Endothelial cell of umbilical vein (primary cell): ENCODE measurements around the gene NID2. TPM values are rescaled to one million over a fixed set of nuclear protein-coding genes. Genes with fewer than 3 reads are reported as not detected.

Source experiments
- BruUV-seq: library from RNA; stranded (reverse); fragments of 400-500 nt; replicated peaks from 2 replicates; lab custom pipeline; 2021; lab: Mats Ljungman, UMichigan
- CTCF ChIA-PET: fragments of 300-600, 350-600 bp; sonication (Branson Sonifier 250); formaldehyde crosslinking; loops from one replicate; lab custom pipeline; 2021; ENCODE audit warnings: antibody characterized with exemption, inconsistent platforms; lab: Charles Lee
- POLR2A ChIA-PET: fragments of 300-600, 350-600 bp; sonication (Branson Sonifier 250); formaldehyde crosslinking; loops from one replicate; lab custom pipeline; 2021; ENCODE audit warnings: antibody characterized with exemption, inconsistent platforms; lab: Charles Lee
- DNase-seq: peaks from one replicate; pipeline ENCODE4 v3.0.0-alpha.2; 2011; ENCODE audit warnings: low read depth, low spot score
- FAIRE-seq: peaks from 2 replicates; lab custom pipeline; 2011; peaks lifted over from hg19 to GRCh38; lab: Jason Lieb, UNC
- H2AFZ ChIP-seq: 2 replicates; pipeline ENCODE4 v1.6.0; 2012; ENCODE audit warnings: low read depth, low read length, control low read depth, inconsistent platforms
- H3K27ac ChIP-seq: 2 replicates; pipeline ENCODE4 v1.5.1; 2011; ENCODE audit warnings: low read depth, mild to moderate bottlenecking, control low read depth, low read length, moderate library complexity; ENCODE audit not compliant: insufficient read depth
- H3K27me3 ChIP-seq, 2 experiments: 2 replicates each; pipeline versions ENCODE4 v1.6.0 to v1.6.1; 2011; ENCODE audit warnings: low read length in 2 of 2, mixed read lengths in 1 of 2; ENCODE audit not compliant: control insufficient read depth in 2 of 2, insufficient read depth in 2 of 2
- H3K36me3 ChIP-seq, 2 experiments: 2 replicates in 1 of 2; 3 replicates in 1 of 2; pipeline ENCODE4 v1.5.1; 2011; ENCODE audit warnings: low read length in 2 of 2, mild to moderate bottlenecking in 1 of 2, moderate library complexity in 1 of 2; ENCODE audit not compliant: control insufficient read depth in 2 of 2, insufficient read depth in 2 of 2; ENCODE audit errors: extremely low read depth in 1 of 2
- H3K4me1 ChIP-seq: 3 replicates; pipeline ENCODE4 v1.5.1; 2011; ENCODE audit warnings: mild to moderate bottlenecking, low read length; ENCODE audit not compliant: control insufficient read depth, insufficient read depth; ENCODE audit errors: extremely low read depth
- H3K4me2 ChIP-seq: 2 replicates; pipeline ENCODE4 v1.6.1; 2011; ENCODE audit warnings: low read length, control low read depth, mixed read lengths; ENCODE audit not compliant: insufficient read depth
- H3K4me3 ChIP-seq, 3 experiments: fragments of 200-600 bp in 1 of 3; sonication (generic), shearing (Covaris generic) in 1 of 3; replicated peaks in 1 of 3; 2 replicates each; pipeline ENCODE4 v1.5.1; 2011 to 2016; ENCODE audit warnings: control low read depth in 3 of 3, low read length in 3 of 3, mild to moderate bottlenecking in 2 of 3, inconsistent platforms in 1 of 3, low read depth in 1 of 3, moderate library complexity in 1 of 3; ENCODE audit not compliant: insufficient read depth in 1 of 3
- H3K79me2 ChIP-seq: 2 replicates; pipeline ENCODE4 v1.6.0; 2012; ENCODE audit warnings: low read length, inconsistent platforms; ENCODE audit not compliant: control insufficient read depth, insufficient read depth
- H3K9ac ChIP-seq: replicated peaks from 2 replicates; pipeline ENCODE3; 2011; ENCODE audit warnings: low read length, control low read depth; ENCODE audit not compliant: insufficient read depth; ENCODE audit errors: extremely low read depth
- H3K9me1 ChIP-seq: replicated peaks from 3 replicates; pipeline ENCODE4 v1.6.0; 2011; ENCODE audit warnings: mild to moderate bottlenecking, low read length; ENCODE audit not compliant: control insufficient read depth, insufficient read depth; ENCODE audit errors: extremely low read depth
- H3K9me3 ChIP-seq: replicated peaks from 2 replicates; pipeline ENCODE4 v1.5.1; 2012; ENCODE audit warnings: low read length, inconsistent platforms; ENCODE audit not compliant: control insufficient read depth, insufficient read depth
- H4K20me1 ChIP-seq: replicated peaks from 2 replicates; pipeline ENCODE3; 2011; ENCODE audit warnings: mild to moderate bottlenecking, low read length; ENCODE audit not compliant: control insufficient read depth, insufficient read depth; ENCODE audit errors: extremely low read depth
- CTCF ChIP-seq, 2 donors: IDR thresholded peaks; 1 replicate in 1 of 2; 2 replicates in 1 of 2; pipeline ENCODE4 v1.5.1; 2011; ENCODE audit warnings: low read length in 2 of 2, mild to moderate bottlenecking in 2 of 2, moderate library complexity in 2 of 2, control low read depth in 1 of 2, inconsistent platforms in 1 of 2, low read depth in 1 of 2; ENCODE audit not compliant: insufficient read depth in 1 of 2; ENCODE audit errors: extremely low read depth in 1 of 2
- EZH2 ChIP-seq: IDR thresholded peaks from 2 replicates; pipeline ENCODE4 v1.6.1; 2012; ENCODE audit warnings: borderline replicate concordance, low read depth, mild to moderate bottlenecking, moderate library complexity, low read length, inconsistent platforms; ENCODE audit not compliant: severe bottlenecking
- FOS ChIP-seq: IDR thresholded peaks from 2 replicates; pipeline ENCODE4 v1.6.1; 2011; ENCODE audit warnings: mild to moderate bottlenecking, low read length, moderate library complexity, borderline replicate concordance; ENCODE audit not compliant: insufficient read depth
- GATA2 ChIP-seq: IDR thresholded peaks from 2 replicates; pipeline ENCODE4 v1.7.0; 2011; ENCODE audit warnings: low read depth, mild to moderate bottlenecking, moderate library complexity, mixed read lengths, low read length; ENCODE audit not compliant: insufficient read length, insufficient read depth
- JUN ChIP-seq: IDR thresholded peaks from 2 replicates; pipeline ENCODE4 v1.6.1; 2011; ENCODE audit warnings: borderline replicate concordance, low read depth; ENCODE audit not compliant: insufficient read length, insufficient read depth
- MAX ChIP-seq: IDR thresholded peaks from 2 replicates; pipeline ENCODE4 v1.6.1; 2011; ENCODE audit not compliant: insufficient read depth, insufficient read length
- MYC ChIP-seq: IDR thresholded peaks from one replicate; pipeline ENCODE4 v1.6.1; 2011; ENCODE audit warnings: mild to moderate bottlenecking, low read depth, low read length
- POLR2A ChIP-seq: IDR thresholded peaks from 2 replicates; pipeline ENCODE4 v1.6.1; 2012; ENCODE audit warnings: low read depth, mild to moderate bottlenecking, control low read depth, low read length
- POLR2AphosphoS5 ChIP-seq: IDR thresholded peaks from 2 replicates; pipeline ENCODE4 v1.6.1; 2012; ENCODE audit warnings: low read depth, mild to moderate bottlenecking, control low read depth, low read length, moderate library complexity; ENCODE audit not compliant: insufficient read depth
- dilution Hi-C: fragments of 300-500 bp; cut with MboI; formaldehyde crosslinking; loops from one replicate; pipeline ENCODE4 v1.15.0; 2019; ENCODE audit warnings: low sequenced_read_pairs; ENCODE audit not compliant: extremely low pct_ligation_motif_present
- intact Hi-C: fragments of 100-400 bp; cut with micrococcal nuclease; formaldehyde crosslinking; loops from one replicate; pipeline ENCODE4 v1.10.0; 2022
- polyA plus RNA-seq, 4 experiments: library from polyadenylated mRNA; depleted of rRNA in 3 of 4; stranded (reverse) in 3 of 4; unstranded in 1 of 4; fragments of >200 nt; gene quantifications; 2 replicates each; pipeline versions ENCODE4 v1.2.1 to v1.2.3, GENCODE V29; 2011 to 2012; ENCODE audit warnings: missing spikeins in 1 of 4
- total RNA-seq: library from RNA; stranded (reverse); gene quantifications from 2 replicates; pipeline ENCODE4 v1.2.3, GENCODE V29; 2021

Gene NID2
- total and polyA plus RNA-seq, 2 donors (not counting 3 experiments of a cell fraction or from before 2014, with no cell fraction given): 22.5 to 56.7 TPM

GRCh38 chr14:52072266-52072780 is 3.5 kb upstream of the NID2 start:
- intact Hi-C loops: no loop called here
- ChIA-PET POLR2A (no interaction called here), CTCF (interaction anchor here (0.6 to 5.4 kb wide), 23 partner anchors 8 to 419 kb away, joined by 3 to 52 read pairs (median 6); partner anchors contain the start of gene RTRAF)
- Histone ChIP-seq H3K4me2 (no peak overlapping the region), H2AFZ (no peak overlapping the region), H3K4me1 (peaks cover 47% of the 10 kb centered on the region), H3K9me1 (no peaks in the 10 kb centered on the region), H3K9ac (no peak overlapping the region), H3K27me3 (peaks cover 0 to 2% of the 10 kb centered on the region in 2 experiments), H3K36me3 (no peaks in the 10 kb centered on the region), H3K9me3 (no peaks in the 10 kb centered on the region), H3K4me3 (no peak overlapping the region), H4K20me1 (no peaks in the 10 kb centered on the region), H3K27ac (no peak overlapping the region), H3K79me2 (no peaks in the 10 kb centered on the region)
- DNase-seq (no peak), FAIRE-seq (no peak)
- dilution Hi-C loops: no loop called here
- no peak for TF ChIP-seq POLR2AphosphoS5
- no peak for TF ChIP-seq EZH2
- no peak for TF ChIP-seq MYC
- no peak for TF ChIP-seq POLR2A
- no peak for TF ChIP-seq JUN
- no peak for TF ChIP-seq MAX
- no peak for TF ChIP-seq GATA2
- no peak for TF ChIP-seq FOS
- no peak for TF ChIP-seq CTCF (IDR thresholded peaks at IDR 0.05; ENCODE audit: extremely low read depth in 1 of 2, insufficient read depth in 1 of 2, low read depth in 1 of 2, low read length in 2 of 2)
- no TSS peak for BruUV-seq
